HUES48 (cell line): ENCODE results near the gene TPCN1.

ENCODE experiments used
- H3K27ac ChIP-seq: one replicate; pipeline ENCODE4 v1.7.0; 2013; ENCODE audit warnings: low read depth, low read length, inconsistent platforms
- H3K27me3 ChIP-seq: 2 replicates; pipeline ENCODE4 v1.6.1; 2013; ENCODE audit warnings: mild to moderate bottlenecking, low read length; ENCODE audit not compliant: control insufficient read depth, insufficient read depth
- H3K36me3 ChIP-seq: 2 replicates; pipeline ENCODE4 v1.6.1; 2013; ENCODE audit warnings: low read length; ENCODE audit not compliant: control insufficient read depth, insufficient read depth
- H3K4me1 ChIP-seq: 2 replicates; pipeline ENCODE4 v1.6.1; 2013; ENCODE audit warnings: mild to moderate bottlenecking, low read length; ENCODE audit not compliant: control insufficient read depth, insufficient read depth
- H3K4me3 ChIP-seq: 2 replicates; pipeline ENCODE4 v1.5.1; 2013; ENCODE audit warnings: mild to moderate bottlenecking, low read depth, low read length
- H3K9ac ChIP-seq: 2 replicates; pipeline ENCODE4 v1.6.1; 2013; ENCODE audit warnings: mild to moderate bottlenecking, low read depth, low read length, moderate library complexity
- H3K9me3 ChIP-seq: 2 replicates; pipeline ENCODE4 v1.6.1; 2013; ENCODE audit warnings: low read length; ENCODE audit not compliant: control insufficient read depth, insufficient read depth

TPCN1 gene

DNA sequence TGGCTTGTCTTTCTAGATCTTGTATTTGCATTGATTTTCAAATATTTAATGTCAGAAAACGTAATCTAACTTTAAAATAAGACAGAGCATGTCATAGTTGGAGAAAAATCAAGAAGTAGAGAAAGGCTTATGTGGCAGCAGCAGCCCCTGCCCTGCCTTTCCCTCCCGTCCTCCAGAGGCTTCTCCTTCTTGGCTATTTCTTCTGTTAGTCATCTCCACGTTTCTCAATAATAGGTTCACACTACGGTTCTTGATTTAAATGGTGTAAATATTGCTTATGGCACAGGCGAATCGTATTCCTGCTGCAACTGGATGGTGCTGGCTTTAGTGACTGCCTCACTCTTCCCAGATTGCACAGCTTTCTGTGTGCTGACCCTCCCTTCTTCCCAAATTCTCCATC lies 70.8 kb downstream of the TPCN1 start:
- peaks cover 13% of the 10 kb centered on the region; the same call in 1 of the 2 replicates for H3K36me3 ChIP-seq
- H3K9ac ChIP-seq = no peak overlapping the region
- no peaks in the 10 kb centered on the region for H3K4me1 ChIP-seq
- H3K4me3 ChIP-seq = no peak overlapping the region
- no peaks in the 10 kb centered on the region for H3K9me3 ChIP-seq
- H3K27ac ChIP-seq = no peak overlapping the region
- H3K27me3 ChIP-seq = no peaks in the 10 kb centered on the region

DNA sequence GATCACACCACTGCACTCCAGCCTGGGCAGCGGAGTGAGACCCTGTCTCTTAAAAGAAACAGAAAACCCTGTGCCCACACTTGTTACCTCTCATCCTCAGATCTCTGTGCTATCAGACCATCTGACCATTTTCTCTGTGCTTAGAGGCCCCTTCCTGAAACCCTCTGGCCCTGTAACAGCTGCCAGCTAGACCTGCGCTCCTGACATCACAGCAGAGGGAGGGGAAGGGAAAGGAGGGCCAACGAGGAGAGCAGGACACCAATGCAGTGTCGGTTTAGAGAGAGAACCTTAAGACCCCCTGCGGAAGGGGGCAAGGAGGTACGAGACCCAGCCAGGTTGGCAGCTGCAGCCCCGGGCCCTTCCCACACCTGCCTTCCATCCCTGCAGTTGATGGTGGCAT lies 71.3 kb downstream of the TPCN1 start:
- Histone ChIP-seq H3K9ac (no peak overlapping the region), H3K9me3 (no peaks in the 10 kb centered on the region), H3K36me3 (peaks cover 11% of the 10 kb centered on the region; the same call in 1 of the 2 replicates), H3K27ac (no peak overlapping the region), H3K4me3 (no peak overlapping the region), H3K27me3 (no peaks in the 10 kb centered on the region), H3K4me1 (no peaks in the 10 kb centered on the region)

DNA sequence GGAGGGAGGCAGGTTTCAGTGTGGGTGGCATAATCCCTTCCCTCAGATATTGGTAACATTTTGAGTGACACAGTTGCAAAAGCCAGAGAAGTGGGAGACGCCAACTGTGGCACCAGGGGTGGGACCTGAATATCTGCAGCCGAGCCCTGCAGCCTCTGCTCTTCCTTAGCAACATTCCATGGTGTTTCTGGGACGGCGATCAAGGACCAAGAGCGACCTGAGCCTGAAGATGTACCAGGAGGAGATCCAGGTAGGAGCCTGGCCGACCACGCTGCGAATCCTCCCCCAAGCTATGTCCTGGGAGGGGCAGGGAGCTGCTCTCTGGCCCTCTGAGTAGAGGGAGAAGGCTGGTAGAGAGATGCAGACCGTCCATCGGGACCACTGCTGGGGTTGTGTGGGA lies 71.8 kb downstream of the TPCN1 start:
- H3K9ac ChIP-seq = no peak overlapping the region
- no peaks in the 10 kb centered on the region for H3K27me3 ChIP-seq
- no peak overlapping the region for H3K27ac ChIP-seq
- H3K36me3 ChIP-seq = peaks cover 11% of the 10 kb centered on the region; the same call in 1 of the 2 replicates
- H3K4me1 ChIP-seq = no peaks in the 10 kb centered on the region
- no peak overlapping the region for H3K4me3 ChIP-seq
- no peaks in the 10 kb centered on the region for H3K9me3 ChIP-seq

GRCh38 chr12:113295886-113296556 lies 74.8 kb downstream of the TPCN1 start:
- H3K36me3 ChIP-seq = no peaks in the 10 kb centered on the region
- H3K4me3 ChIP-seq = no peak overlapping the region
- no peaks in the 10 kb centered on the region for H3K9me3 ChIP-seq
- peaks cover 9% of the 10 kb centered on the region; the same call in 1 of the 2 replicates for H3K4me1 ChIP-seq
- no peak overlapping the region for H3K27ac ChIP-seq
- no peak overlapping the region for H3K9ac ChIP-seq
- H3K27me3 ChIP-seq = no peaks in the 10 kb centered on the region

DNA sequence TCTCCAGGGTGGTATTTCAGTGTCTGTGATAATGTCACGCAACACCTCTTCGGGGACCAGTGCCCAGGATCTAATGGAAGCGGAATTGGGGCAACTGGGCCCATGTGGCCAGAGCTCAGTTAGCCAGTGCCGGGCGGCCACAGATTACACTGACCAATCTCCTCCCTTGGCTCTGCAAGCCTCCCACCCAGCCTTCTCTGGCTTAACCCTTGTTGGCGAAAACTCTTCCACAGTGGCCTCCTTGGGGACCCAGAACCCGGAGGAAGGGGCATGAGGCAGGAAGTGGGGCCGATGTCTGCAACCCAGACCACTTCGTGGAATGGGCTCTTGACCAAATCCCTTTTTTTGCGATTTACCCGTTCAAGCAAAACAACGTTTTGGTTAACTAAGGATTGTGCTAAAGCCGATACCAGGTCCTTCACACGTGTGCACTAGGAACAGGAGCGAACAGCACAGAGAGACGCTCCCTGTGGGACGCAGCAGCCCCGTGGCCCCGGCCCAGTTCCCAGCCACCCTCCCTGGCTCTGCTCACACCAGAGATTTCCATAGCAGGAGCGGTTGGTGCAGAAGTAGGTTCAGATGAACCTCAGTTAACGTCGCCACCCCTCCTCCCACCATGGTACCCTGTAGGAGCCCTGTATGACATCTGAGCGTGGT lies 75.4 kb downstream of the TPCN1 start:
- Histone ChIP-seq H3K4me3 (no peak overlapping the region), H3K27me3 (no peaks in the 10 kb centered on the region), H3K27ac (no peak overlapping the region), H3K4me1 (peaks cover 9% of the 10 kb centered on the region; the same call in 1 of the 2 replicates), H3K9me3 (no peaks in the 10 kb centered on the region), H3K36me3 (no peaks in the 10 kb centered on the region), H3K9ac (no peak overlapping the region)

- Histone ChIP-seq H3K27ac (no peak overlapping the region), H3K27me3 (no peaks in the 10 kb centered on the region), H3K9ac (no peak overlapping the region), H3K4me3 (no peak overlapping the region), H3K9me3 (no peaks in the 10 kb centered on the region), H3K4me1 (peaks cover 9% of the 10 kb centered on the region; the same call in 1 of the 2 replicates), H3K36me3 (no peaks in the 10 kb centered on the region)
Measured at GRCh38 chr12:113297214-113297587, 75.9 kb downstream of the TPCN1 start.

DNA sequence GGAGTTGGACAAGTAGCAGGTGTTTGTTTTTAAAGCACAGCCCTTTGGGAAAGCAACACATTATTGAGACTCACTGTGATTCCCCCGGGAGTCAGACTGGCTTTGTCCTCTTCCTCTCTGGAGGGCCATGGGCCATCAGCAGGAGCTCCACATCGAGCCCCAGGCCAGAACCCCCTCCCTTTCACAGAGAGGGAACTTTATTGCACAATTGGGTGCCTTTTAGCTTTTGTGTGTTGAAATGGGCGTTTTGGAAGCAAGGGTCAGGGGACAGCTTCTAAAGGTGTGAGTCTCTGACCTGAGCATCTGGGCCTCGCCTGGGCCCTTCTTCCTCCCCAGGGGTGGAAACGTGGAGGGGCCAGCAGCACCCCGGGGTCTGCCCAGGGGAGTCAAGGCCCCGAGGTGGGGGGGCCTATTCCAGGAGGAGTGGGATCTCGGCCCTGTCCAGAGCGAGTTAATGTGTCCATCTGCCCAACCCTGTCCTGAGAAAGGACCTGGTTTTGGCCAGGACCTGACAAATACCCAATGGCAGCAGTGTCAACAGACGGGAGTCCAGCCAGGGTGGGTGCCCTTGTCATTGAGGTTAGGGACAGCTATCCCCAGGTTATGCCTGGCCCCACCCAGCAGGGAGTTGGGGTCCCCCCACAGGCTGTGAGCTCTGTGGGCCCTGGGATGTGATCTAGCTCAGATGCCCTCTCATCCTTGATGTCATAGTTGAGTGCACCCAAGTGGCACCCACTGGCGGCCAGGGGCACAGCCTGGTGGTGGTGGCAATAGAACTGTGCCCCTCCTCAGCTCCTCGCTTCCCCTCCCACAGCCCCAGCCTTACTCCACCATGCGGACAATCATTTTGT lies 76.6 kb downstream of the TPCN1 start:
- Histone ChIP-seq H3K4me1 (peaks cover 9% of the 10 kb centered on the region; the same call in 1 of the 2 replicates), H3K27ac (no peak overlapping the region), H3K9me3 (no peaks in the 10 kb centered on the region), H3K36me3 (no peaks in the 10 kb centered on the region), H3K27me3 (no peaks in the 10 kb centered on the region), H3K9ac (no peak overlapping the region), H3K4me3 (no peak overlapping the region)

DNA sequence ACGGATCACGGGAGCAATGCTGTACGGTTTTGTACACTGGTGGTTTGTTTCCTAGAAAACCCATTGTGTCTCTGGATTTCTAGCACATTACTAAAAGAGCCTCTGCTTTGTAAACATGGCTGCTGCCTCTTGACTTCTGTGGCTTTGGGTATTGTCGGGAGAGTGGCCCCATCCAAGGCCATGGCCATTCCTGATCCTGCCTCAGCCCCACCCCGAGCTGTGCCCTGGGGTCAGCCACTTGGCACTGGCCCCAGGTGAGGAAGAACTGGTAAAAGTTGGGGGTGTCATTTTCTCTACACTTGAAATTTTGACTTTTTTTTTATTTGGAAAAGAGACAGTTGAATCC lies 77.2 kb downstream of the TPCN1 start:
- H3K27me3 ChIP-seq = no peaks in the 10 kb centered on the region
- H3K9ac ChIP-seq = no peak overlapping the region
- peaks cover 9% of the 10 kb centered on the region; the same call in 1 of the 2 replicates for H3K4me1 ChIP-seq
- no peak overlapping the region for H3K27ac ChIP-seq
- H3K9me3 ChIP-seq = no peaks in the 10 kb centered on the region
- H3K4me3 ChIP-seq = no peak overlapping the region
- no peaks in the 10 kb centered on the region for H3K36me3 ChIP-seq

DNA sequence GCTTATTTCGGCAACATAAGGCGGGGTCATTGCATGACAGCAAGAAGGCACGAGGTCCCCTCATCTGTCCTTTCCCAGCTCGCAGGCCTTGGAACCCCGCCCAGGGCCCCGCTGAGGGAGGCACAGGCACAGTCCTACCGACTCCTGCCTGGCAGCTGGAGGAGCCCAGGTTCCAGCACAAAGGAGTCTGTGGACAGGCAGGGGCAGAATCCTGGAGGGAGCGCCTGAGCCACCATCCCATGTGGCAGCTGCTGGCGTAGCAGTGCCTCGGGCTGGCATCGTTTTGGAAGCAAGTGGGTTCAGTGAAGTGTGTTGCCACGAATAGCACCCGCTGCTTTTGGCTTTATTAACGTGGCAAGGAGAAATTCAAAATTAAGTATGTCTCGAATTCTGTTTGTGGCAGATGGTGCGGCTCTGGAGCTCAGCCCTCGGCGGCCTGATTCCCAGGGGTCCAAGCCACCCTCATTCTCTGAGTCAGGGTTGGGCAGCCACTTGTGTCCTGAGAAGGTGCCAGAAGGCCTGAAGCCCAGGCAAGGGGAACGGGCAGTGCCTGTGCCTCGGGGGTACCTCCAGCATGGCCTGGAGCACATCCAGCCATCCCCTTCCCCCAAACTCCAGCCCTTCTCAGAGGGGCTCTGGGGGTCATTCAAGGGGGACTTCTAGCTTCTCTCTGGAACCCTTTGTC lies 77.7 kb downstream of the TPCN1 start:
- no peak overlapping the region for H3K4me3 ChIP-seq
- H3K9ac ChIP-seq = no peak overlapping the region
- peaks cover 9% of the 10 kb centered on the region; the same call in 1 of the 2 replicates for H3K4me1 ChIP-seq
- no peaks in the 10 kb centered on the region for H3K9me3 ChIP-seq
- H3K27ac ChIP-seq = peak overlapping the region; percentile 76
- H3K27me3 ChIP-seq = no peaks in the 10 kb centered on the region
- no peaks in the 10 kb centered on the region for H3K36me3 ChIP-seq

DNA sequence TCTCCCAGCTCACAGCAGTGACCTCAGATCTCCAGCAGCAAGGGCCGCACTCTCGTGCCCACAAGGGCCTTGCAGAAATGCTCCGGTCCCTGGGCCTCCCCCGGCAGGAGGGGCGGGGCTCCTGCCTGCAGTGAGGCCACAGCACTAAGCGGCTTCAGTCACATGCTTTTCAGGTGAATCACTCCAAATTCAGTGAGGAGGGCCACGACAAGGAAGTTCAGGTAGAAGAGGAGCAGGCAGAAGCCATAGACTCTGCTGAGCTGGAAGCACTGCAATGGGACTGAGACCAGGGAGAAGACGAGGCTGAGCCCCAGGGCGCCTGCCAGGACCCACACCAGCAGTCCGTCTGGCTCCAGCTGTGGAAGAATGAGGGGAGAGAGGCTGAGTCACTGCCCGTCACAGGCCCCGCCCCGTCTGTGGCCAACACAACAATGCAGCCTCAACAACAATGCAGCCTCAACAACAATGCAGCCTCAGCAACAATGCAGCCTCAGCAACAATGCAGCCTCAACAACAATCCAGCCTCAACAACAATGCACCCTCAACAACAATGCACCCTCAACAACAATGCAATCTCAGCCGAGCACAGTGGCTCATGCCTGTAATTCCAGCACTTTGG lies 78.5 kb downstream of the TPCN1 start:
- Histone ChIP-seq H3K27ac (peak overlapping the region; percentile 76), H3K4me3 (no peak overlapping the region), H3K9ac (peak overlapping the region; percentile 46; the same call in 1 of the 2 replicates), H3K36me3 (no peaks in the 10 kb centered on the region), H3K4me1 (peaks cover 9% of the 10 kb centered on the region; the same call in 1 of the 2 replicates), H3K27me3 (no peaks in the 10 kb centered on the region), H3K9me3 (no peaks in the 10 kb centered on the region)
